HG02571 (cell line): ENCODE measurements around the gene JMJD1C.
"Not testable (repeated sequence)": the region's sequence is repeated elsewhere in the genome, so short reads cannot be mapped to it uniquely, and the experiment has no call there.

Experiments used
- ATAC-seq: cut with Tn5 transposase; IDR thresholded peaks from one replicate; pipeline ENCODE4 v1.9.1; 2021; ENCODE audit warnings: mild to moderate bottlenecking, moderate library complexity; ENCODE audit not compliant: unreplicated experiment

Gene JMJD1C, protein sequence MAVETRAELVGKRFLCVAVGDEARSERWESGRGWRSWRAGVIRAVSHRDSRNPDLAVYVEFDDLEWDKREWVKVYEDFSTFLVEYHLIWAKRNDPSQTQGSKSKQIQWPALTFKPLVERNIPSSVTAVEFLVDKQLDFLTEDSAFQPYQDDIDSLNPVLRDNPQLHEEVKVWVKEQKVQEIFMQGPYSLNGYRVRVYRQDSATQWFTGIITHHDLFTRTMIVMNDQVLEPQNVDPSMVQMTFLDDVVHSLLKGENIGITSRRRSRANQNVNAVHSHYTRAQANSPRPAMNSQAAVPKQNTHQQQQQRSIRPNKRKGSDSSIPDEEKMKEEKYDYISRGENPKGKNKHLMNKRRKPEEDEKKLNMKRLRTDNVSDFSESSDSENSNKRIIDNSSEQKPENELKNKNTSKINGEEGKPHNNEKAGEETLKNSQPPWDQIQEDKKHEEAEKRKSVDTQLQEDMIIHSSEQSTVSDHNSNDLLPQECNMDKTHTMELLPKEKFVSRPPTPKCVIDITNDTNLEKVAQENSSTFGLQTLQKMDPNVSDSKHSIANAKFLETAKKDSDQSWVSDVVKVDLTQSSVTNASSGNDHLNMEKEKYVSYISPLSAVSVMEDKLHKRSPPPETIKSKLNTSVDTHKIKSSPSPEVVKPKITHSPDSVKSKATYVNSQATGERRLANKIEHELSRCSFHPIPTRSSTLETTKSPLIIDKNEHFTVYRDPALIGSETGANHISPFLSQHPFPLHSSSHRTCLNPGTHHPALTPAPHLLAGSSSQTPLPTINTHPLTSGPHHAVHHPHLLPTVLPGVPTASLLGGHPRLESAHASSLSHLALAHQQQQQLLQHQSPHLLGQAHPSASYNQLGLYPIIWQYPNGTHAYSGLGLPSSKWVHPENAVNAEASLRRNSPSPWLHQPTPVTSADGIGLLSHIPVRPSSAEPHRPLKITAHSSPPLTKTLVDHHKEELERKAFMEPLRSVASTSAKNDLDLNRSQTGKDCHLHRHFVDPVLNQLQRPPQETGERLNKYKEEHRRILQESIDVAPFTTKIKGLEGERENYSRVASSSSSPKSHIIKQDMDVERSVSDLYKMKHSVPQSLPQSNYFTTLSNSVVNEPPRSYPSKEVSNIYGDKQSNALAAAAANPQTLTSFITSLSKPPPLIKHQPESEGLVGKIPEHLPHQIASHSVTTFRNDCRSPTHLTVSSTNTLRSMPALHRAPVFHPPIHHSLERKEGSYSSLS (N-terminal part only)

DNA sequence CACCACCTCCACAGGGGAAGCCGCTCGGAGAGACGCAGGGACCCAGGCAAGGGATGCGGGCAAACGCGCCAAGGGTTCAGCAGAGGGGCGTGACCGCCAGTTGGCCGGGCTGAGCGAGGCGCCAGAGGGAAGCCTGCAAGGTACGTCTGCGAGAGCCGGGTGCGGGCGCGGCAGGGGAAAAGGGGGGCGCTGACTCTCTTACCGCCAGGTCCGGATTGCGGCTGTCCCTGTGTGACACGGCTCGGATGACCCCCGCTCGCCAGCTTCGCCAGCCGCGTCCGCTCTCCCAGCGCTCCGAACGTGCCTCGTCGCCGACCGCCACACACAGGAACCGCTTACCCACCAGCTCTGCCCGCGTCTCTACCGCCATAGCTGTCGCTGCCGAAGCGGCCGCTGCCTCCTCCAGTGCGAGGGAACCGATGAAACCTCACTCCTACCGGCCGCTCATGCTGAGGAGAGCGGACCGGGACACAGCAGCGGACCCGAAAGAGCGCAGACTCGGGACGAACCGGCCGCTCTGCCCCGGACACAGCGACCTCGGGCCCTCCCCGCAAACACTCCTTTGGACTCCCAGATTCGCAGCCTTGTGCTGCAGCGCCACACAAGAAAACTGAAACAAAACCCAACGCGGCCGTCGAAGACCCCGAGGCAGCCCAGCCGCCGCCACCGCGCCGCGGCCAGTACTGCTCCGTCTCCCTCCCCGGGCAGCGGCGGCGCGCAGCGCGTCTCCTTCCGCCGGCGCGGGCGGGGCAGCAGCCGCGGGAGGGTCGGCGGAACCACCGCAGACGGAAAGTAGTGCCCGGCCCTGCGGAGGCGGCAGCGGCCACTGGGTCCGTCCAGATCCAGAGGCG, at the start of gene JMJD1C:
TSS of gene JMJD1C (minus strand) at position 685 of the 851 bp plus-strand sequence. CDS start at position 370, 315 bp downstream.
- peak; percentile 63 for ATAC-seq

DNA sequence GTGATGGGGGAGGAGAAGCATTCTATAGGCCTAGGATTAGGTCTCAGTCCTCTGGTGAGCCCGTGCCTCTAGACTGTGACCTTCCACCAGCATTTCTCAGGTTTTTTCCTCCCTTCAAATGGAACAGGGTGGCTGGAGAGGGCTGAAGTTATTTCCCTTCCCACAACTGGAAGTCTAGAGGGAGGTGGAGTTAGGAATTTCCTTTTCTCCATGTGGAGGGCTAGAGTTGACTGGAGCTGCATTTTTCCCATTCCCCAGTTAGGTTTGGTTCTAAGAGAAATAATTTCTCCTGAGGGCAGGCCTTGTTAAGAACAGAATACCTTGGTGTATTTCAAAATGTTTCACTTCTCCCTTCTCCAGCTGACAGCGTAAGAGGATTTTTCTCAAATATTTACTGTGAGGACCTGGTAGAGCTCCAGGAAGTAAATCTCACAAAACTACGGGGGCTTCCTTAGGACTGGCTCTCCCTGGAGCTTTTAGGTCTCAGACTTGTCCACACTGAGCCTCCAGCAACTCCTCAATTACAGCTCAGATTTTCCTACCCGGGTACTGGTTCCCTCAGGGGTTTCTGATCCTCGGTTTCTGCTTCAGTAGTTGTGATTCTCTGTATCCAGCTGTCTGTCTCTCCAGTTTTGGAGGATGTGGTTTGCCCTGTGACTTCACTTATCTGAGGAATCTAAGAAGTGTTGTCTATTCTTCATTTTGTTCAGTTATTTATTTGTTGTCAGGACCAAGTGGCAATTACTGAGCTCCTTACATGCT, 49.4 kb upstream of the JMJD1C start:
- ATAC-seq, result no peak

DNA sequence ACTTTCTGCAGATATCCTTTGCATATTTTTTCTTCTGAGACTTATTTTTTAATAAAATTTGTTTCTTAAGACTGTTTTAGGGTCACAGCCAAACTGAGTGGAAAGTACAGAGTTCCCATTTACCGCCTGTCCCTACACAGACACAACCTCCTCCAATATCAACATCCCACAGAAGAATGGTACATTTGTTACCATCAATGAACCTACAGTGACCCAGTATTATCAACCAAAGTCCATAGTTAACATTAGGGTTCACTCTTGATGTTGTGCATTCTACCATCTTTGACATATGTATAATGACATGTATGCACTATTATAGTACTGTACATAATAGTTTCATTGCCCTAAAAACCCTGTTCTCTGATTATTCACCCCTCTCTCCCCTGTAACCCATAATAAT, 40.8 kb upstream of the JMJD1C start:
- no peak for ATAC-seq

DNA sequence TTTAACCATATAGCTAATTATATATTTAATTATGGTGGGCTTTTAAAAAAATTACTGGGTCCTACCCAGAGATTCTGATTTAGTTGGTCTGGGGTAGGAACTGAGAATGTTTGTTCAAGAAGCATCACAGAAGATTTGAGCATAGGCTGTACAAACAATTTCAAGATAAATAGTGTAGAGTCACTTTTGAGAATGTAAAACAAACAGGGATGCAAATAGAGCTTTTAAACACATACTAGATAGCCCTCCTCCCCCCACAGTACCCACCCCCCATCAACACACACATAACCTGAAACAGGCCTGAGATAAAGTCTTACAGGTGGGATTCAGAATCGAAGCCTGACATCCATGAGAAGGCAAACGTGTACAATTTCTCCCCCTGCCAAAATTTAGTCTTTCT, 39.8 kb upstream of the JMJD1C start:
- ATAC-seq, result no peak

DNA sequence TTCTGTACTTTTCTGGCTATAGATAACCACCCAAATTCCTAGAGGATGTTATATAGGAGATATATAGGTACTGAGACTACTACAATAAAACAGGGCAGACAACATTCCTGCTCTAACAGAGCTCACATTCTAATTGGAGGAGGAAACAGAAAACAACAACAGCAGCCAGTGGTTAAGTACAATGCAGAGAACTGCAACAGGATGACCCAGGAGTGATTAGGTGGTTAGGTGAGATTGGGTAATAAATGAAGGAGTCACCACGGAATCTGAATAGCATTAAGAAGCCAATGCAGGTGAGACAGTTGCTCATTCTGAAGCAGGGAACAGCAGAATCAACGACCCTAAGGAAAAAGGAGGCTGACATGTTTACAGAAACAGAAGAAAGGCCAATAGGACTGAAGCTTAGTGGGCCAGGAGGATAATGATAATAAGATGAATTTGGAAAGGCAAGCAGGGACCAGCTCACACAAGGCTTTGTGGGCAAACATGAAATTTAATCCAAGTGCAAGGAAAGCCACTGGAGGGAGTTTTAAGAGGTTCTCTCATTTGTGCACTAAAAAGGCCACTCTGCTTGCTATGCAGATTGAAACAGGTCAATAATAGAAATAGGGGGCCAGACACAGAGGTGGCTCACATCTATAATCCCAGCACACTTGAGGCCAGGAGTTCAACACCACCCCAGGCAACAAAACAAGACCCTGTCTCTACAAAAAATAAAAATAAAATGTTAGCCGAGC, 38.5 kb upstream of the JMJD1C start:
- ATAC-seq, result no peak

DNA sequence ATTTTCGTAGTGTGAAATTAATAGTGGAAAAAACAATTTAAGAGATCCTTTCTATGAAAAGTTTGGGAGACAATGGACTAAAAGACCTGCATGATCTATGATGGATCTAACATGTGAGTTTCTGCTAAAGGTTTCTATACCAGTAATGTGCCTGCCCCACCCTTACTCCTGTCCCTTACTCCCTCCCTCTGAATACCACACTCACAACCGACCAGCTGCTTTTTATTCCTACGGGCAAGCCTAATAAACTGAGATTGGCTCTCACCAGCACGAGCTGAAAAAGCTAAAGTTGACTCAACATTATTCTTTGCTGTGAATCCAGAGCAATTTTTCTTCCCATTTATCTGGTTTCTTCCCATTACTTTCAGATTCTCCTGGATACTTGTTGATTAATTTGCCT, 37.6 kb upstream of the JMJD1C start:
- no peak for ATAC-seq

DNA sequence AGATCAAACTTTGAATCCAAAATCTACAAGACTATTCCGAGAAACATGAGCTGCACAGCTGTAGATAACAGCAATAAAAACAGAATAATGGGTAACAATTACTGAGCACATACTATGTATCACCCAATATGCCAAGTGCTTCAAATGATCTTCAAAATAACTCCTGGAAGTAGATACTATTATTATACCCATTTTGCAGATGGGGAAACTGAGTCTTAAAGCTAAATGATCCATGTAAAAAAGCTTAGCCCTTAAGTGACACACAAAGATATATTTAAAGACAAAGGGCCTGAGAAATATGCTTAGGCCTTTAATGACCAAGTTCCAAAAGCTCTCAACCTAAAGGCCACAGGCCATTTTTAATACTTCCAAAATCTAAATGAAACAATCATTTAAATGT, 37.1 kb upstream of the JMJD1C start:
- no peak for ATAC-seq

DNA sequence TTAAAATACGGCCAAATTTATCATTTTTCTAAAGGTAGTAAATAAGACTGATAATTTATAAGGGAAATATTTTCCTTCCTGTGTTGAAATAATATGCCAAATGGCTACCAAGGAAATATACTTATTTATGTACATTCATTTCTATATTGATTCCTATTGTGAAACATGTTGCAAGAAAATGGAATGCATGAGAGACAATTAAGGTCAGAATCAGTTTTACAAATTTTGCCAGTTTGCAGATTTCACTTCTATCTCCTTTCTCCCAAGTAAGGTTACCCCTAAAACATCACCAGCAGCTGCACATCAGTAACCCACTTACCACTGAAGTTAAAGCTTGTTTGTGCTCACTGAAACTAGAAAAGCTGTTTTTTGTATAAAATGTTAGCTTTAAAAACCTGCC, 36.2 kb upstream of the JMJD1C start:
- ATAC-seq, result no peak

DNA sequence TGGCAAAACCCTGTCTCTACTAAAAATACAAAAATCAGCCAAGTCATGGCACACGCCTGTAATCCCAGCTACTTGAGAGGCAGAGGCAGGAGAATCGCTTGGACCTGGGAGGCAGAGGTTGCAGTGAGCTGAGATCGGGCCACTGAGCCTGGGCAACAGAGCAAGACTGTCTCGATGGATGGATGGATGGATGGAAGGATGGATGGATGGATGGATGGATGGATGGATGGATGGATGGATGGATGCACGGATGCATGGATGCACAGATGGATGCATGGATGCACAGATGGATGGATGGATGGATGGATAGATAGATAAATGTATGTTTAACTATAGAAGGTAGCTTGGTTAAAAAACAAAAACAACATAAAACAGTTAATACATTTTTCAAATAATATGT, 34.8 kb upstream of the JMJD1C start:
- not testable (repeated sequence) for ATAC-seq

DNA sequence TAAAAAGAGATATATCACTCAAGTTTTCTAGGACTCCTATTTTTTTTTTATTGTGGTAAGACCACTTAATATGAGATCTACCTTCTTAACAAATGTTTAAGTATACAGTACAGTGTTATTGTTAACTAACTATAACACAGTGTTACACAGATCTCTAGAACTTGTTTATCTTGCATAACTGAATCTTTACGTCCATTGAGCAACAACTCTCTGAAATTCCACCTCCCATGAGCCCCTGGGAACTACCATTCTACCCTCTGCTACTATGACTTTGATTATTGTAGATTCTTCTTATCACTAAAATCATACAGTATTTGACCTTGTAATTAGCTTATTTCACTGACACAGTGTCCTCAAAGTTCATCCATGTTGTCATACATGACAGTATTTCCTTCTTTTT, 32.9 kb upstream of the JMJD1C start:
- no peak for ATAC-seq

DNA sequence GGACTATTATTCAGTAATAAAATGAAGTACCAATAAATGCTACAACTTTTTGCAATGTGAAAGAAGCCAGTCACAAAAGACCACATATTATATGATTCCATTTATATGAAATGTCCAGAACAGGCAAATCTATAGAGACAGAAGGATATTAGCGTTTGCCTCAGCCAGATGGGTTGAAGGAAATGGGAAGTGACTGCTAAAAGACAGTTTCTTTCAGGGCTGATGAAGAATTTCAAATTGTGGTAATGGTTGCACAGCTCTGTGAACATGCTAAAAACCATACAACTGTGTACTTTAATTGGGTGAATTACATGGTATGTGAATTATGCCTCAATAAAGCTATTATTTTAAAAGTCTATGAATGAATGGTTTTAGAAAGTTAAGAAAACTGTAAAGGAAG, 31.5 kb upstream of the JMJD1C start:
- no peak for ATAC-seq

DNA sequence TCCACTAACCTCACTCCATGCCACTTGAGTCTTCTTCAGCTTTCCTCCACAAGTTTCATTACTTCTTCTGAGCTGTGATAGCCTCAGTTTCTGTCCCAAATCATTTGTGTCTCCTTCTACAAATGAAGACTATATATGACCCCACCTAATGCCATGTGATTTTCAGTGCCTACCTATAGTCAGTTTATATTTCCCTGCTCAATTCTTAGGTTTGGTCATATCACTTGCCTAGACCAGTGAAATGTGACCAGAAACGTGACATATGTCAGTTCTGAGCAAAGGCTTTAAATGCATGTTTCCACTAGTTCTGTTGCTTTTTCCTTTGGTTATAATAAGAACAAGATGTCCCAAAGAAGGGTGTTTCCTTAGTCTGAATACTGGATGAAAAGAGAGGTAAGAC, 30.8 kb upstream of the JMJD1C start:
- ATAC-seq, result no peak

DNA sequence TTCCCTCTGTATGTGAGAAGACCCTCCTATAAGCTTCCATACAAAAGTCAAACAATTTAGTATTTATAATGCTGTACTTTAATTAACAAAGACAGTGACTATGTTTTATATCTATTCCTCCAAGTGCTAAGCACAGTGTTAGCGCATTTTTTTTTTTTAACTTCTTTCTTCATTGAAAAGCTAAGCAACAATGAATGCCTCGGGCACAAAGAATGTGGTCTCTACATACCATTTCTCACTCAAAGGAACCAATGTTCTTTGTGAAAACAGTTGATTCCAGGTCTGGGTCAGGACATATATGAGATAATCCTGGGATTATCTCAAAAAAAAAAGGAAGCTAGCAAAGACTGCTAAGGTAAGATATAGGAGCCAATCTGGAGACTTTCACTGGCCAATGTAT, 29.2 kb upstream of the JMJD1C start:
- ATAC-seq, result no peak

DNA sequence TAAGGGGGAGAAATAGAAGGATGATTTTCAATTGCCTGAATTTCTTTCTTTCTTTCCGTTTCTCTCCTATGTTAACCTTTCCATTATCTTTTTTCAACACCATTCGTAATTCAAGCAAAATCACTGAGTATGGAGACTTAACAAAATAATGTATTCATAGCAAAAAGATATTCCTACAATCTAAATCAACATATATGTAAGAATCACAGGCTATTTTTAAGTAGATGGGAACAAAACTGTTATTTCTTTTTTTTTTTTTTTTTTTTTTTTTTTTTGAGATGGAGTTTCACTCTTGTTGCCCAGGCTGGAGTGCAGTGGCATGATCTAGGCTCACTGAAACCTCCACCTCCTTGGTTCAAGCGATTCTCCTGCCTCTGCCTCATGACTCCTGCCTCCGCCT, 27.2 kb upstream of the JMJD1C start:
- ATAC-seq, result no peak

DNA sequence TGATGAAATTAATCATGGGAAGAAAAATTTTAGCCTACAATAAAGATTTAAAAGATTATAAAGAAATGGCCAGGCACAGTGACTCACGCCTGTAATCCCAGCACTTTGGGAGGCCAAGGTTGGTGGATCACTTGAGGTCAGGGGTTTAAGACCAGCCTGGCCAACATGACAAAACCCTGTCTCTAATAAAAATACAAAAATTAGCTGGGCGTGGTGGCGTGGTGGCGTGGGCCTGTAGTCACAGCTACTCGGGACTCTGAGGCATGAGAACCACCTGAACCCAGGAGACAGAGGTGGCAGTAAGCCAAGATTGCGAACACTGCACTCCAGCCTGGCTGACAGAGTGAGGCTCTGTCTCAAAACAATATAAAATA, 26.5 kb upstream of the JMJD1C start:
- ATAC-seq, result not testable (repeated sequence)

DNA sequence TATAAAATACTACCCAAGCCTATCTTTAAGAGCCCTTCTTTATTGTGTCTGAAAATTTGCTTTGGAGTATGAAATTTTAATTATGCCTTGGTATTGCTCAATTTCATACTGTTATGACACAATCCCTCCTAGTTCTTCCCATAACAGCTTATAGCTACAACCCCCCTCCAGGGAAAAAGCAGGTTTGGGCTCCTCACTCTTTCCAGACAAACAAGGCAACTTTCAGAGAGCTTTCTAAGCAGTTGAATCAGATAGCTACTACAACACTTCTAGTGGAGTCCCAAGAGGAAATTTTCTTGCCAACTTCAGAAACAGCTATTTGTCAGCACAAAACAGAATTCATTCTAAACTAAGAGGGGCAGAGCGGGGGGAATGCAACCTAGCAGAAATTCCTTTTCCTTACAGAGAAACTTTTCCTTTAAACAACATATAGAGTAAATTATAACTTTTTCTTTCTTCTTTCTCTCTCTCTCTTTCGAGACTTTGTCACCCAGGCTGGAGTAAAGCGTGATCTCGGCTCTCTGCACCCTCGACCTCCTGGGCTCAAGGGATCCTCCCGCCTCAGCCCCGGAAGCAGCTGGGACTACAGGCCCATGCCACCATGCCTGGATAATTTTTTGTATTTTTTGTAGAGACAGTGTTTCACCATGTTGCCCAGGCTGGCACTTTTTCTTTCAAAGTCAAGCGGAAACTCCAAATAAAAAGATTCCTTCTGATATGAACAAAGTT, 26.0 kb upstream of the JMJD1C start:
- no peak for ATAC-seq

DNA sequence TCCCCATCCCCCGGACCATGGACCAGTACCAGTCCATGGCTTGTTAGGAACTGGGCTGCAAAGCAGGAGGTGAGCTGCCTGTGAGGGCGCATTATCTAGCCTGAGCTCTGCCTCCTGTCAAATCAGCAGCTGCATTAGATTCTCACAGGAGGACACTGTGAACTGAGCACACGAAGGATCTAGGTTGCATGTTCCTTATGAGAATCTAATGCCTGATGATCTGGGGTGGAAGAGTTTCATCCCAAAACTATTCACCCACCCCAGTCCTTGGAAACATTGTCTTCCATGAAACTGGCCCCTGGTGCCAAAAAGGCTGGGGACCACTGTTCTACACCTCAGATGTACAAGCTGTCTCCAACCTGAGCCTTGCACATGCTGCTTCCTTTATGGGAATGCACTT, 24.1 kb upstream of the JMJD1C start:
- no peak for ATAC-seq

DNA sequence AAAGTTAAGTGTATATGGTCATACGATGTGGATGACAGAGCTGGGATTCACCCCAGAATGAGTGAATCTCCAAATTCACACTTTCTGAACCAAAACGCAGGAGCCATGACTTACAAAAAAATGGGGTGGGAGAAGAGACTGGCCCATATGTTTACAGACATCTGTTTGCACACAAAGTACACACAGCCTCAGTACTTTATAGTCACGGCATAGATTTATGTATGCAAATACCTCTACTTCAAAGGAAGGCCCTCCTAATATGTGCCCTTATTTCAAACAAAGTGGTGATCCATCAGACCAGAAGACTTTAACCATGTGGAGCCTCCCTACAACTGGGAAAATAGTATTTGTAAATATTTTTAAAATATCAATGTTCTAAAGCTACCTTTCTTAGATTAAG, 22.2 kb upstream of the JMJD1C start:
- ATAC-seq, result no peak
